GM15510 (cell line): ENCODE data around the gene MPP7.

Experiments
- POLR2A ChIP-seq: IDR thresholded peaks from 3 replicates; pipeline ENCODE4 v1.6.1; 2011; ENCODE audit warnings: borderline replicate concordance; ENCODE audit not compliant: insufficient read length; ENCODE audit errors: extremely low read depth

Gene MPP7

DNA sequence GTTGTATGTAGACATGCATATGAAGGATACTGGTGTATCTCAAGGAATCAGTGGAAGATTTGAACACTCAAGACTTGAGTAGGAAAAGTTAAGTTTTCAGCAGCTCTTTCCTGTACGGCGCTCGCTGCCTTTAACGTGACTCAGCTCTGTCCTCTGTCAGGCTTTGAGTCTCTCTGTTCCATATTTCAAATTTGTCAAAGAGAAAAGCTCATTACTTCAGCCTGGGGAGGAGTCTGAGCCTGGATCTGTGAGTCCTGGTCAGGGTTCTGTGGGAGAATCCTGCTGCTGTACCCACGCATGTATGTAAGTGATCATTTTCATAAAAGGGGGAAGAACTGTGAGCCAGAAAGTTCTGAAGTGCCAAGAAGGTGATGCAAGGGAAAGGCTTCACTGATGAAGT is 13.8 kb upstream of the MPP7 start:
- TF ChIP-seq POLR2A = no peak

DNA sequence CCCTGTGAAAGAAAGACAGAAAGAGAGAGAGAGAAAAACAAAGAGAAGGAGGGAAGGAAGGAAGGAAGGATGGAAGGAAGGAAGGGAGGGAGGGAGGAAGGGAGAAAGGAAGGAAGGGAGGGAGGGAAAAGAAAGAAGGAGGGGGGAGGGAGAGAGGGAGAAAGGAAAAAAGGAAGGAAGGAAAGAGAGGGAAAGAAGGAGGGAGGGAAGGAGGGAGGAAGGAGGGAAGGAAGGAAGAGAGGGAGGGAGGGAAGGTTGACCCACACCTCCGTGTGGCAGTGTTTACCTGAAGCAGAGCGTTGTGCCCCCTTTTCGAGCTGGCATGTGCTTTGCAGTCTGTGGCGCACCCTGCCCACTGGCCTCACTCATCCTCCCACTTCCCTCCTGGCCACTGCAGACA is 12.3 kb upstream of the MPP7 start:
- TF ChIP-seq POLR2A = no peak

DNA sequence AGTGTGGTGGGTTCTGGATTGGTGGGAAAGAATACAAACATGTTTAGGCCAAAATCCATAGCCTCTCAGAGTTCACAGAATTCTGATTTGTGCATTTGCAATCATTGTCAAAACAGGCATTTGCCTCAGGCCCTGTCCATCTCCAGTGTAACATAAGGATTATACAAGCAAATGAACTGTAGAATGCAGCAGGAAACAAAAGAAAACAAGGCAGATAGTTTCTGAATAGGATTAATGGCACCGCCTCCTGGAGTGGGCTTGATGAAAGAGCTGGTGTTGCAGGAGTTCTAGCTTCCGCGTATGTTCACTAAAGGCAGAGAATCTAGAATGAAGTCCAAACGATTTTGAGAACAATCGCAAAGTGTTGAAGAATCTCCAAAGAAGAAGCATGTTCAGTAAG is 11.3 kb upstream of the MPP7 start:
- TF ChIP-seq POLR2A = no peak

DNA sequence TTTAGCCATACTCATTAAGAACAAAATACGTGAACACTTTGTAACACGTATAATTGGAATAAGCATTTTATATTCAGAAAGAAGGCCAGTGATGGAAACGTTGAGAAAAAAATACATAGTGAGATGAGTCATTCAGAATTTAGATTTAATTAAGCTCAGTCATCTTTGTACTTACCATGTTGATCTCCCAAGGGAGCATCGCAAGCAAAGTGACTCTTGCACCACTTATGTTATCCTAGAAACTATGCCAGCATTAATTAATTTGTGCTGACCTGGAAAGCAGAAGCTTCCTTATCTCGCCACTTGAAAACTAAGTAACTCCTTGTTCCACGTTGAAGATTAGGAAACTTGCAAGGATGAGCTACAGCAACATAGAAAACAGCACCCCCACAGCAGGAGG is 9.7 kb upstream of the MPP7 start:
- TF ChIP-seq POLR2A = no peak

DNA sequence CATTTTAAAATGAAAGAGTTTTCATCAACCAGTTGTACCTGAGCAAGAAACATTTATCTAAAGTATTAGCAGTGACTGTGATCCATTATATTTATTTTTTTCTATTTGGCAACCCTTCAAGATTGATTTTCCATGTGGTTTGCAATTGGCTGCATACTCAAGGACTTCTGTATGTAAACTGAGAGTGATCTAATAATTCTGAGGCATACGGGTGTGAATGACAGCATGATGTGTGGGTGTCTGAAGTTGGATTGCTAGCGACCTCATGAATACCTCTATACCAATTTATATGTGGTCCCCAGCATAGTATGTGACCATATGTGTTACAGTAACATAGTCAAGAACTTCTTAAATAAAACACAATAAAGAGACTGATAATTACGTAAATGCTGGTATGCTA is 8.2 kb upstream of the MPP7 start:
- no peak for TF ChIP-seq POLR2A

DNA sequence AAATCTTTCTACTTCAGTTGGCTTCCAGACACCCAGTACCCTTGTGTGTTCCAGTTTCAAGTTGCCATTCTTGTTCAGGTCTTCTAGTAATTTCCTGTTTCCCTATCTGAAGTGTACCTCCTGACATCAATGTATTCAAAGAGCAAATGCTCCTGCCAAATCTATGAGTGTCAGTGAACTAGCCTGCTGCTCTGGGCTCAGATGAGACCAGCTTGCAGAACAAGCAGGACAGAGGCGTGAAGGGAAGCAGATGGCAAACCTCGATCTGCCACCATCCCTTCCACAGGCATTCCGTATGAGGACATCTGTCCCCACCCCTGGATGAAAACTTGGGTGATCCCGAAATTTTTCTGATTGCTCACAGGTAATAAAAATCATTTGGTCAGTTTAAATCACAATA is 4.4 kb upstream of the MPP7 start:
- TF ChIP-seq POLR2A = no peak

DNA sequence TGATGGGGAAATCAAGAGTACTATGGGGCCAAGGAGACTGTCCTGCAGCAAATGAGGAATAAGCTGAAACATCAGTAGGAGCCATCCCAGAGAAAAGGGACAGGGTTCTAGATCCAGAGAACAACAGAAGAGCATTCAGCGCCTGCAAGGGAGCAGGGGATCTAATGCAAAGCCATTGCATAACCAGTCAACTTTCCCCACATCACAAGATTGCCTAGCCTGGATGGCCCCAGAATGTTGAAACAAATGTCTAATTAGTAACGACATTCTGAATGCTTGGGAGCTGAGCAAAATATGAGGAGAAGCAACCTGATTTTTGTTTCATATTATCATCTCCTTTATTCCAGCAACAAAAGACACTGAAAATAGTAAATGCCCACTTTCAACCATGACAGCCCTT is 2.7 kb upstream of the MPP7 start:
- TF ChIP-seq POLR2A = no peak

DNA sequence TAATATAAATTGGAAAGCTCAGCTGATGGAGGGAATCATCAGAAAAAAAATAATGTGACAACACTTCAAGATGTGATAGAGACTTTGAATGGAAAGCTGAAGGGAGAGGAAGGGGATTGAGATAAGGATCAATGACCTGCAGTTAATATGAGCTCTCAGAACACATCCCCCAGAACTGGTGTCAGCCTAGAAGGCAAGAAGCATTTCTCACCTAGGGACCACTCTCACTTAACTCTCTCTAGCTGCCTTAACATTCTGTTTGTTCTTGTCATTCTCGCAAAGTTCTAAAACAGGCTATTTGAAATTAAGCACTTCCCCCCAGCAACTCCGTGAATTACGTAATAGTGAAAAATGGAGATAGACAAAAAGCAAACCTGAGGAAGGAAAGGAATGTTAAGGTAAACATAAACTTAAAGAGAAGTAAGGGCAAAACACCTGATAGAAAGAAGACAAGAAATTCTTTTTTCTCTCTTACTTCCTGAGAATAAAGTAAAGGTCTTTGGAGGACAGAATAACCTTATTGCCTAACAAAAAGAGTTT is 1.2 kb upstream of the MPP7 start:
- no peak for TF ChIP-seq POLR2A

DNA sequence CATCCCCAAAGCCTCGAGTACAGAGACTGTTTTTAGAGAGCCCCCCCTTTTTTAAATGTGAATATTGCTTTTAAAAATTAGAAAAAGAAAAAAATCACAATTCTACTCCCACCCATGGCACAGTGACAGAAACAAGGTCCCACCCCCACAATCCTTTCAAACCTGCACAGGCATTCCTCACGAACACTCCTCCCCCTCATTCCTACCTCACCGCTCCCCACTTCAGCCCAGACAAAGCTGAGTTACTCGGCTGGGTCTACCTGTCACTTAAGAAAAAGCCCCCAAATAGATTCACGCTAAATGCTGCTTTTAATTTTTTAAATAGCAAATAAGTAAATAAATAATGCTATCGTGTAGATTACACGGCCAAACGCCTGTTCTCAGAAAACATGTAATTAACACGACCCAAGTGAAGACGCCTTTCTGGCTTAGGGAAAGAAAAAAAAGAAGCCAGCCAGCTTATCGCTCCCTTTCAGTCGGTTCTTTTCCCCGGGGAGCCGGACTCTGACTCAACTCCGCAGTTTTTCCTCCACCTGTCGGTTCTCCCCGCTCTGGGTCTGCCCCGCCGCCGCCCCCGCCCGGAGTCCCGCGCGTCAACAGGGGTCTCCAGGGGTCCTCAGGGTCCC is 739 bp downstream of the MPP7 start:
- no peak for TF ChIP-seq POLR2A

DNA sequence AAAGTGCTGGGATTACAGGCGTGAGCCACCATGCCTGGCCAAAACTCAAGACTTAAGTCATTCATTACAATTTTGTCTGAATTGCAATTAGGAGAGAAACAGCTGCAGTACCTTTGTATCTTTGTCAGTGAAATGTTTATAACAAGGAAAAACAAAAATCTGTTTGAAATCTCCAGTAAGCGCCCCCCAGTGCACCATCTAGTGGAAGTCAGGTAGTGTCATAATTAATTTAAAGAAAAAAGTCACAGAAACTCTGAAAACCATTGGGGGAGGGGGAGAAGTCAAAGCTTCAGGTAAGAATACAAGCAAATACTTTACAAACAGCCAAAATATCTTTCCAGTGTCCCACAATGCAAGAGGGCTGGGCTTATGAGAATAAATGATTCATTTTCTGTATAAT is 2.8 kb downstream of the MPP7 start:
- TF ChIP-seq POLR2A = no peak

DNA sequence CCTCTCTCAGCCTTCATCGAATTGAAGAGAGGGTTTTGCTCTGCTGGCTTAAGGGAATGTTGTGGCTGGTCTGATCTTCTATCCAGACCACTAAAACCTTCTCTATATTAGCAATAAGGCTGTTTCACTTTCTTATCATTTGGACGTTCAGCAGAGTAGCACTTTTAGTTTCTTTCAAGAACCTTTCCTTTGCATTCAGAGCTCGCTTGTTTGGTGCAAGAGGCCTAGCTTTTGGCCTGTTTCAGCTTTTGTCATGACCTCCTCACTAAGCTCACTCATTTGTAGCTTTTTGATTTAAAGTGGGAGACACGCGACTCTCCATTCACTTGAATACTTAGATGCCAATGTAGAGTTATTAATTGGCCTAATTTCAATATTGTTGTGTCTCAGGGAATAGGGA is 3.9 kb downstream of the MPP7 start:
- TF ChIP-seq POLR2A = no peak

DNA sequence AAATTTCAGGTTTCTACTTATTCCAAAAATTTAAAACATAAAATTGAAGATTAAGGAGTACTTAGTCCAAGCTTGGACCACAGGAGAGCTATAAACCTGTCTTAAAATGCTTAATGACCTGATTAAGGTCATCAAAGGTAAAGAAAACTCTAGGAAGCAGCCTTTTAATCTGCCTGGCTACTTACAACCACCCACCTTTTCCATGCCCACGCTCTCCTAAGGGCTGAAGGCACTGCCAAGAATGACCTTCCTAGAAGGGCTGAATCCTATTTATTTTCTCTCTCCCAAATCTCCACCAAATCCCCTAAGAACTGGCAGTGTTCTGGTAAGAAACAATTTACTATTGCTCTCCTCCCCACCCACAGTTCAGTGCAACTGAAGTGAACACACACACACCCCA is 6.8 kb downstream of the MPP7 start:
- no peak for TF ChIP-seq POLR2A

DNA sequence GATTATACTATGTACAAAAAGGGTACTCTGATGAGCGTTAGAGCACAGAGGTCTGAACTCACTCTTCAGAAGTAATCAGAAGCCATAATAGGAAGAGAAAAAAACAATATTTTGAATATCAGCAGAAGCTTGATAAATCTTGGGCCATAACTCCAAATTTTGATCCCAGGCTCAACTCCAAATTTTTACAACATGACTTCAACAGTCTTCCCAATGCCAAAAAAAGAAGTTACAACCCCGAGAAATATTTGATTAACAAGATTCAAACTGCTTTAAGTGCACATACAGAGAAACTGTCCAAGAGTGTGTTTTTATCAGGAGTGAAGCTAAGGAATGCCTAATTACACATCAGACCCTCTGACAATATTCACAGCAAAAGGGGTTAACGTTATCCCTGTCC is 7.5 kb downstream of the MPP7 start:
- no peak for TF ChIP-seq POLR2A

DNA sequence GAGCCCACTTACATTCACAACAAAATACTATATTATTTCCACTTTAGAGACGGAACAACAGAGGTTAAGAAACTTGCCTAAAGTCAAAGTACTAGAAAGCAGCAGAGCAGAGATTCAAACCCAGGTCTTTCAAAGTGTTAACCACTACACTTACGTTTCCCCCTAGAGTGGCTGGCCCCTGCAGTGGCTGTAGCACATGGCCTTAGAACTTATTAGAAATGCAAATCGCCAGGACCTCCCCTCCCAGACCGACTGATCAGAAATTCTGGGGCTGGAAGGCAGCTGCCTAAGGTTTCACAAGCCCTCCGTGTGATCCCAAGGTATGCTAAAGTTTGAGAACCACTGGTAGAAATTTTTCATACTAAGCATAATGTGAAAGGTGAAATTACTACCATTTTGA is 8.1 kb downstream of the MPP7 start:
- no peak for TF ChIP-seq POLR2A

DNA sequence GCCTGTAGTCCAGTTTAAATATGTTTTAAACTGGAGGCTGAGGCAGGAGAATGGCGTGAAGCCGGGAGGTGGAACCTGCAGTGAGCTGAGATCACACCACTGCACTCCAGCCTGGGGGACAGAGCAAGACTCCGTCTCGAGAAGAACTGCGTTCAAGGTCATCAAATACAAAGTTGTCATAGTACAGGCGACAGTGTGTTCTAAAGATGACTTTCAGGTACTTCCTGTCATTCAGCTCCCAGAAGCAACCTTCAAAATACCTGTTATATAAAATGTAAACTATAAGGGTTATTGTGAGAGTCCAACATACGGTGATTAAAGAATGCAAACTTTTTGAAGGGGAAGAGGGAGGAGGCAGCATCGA is 8.7 kb downstream of the MPP7 start:
- no peak for TF ChIP-seq POLR2A

DNA sequence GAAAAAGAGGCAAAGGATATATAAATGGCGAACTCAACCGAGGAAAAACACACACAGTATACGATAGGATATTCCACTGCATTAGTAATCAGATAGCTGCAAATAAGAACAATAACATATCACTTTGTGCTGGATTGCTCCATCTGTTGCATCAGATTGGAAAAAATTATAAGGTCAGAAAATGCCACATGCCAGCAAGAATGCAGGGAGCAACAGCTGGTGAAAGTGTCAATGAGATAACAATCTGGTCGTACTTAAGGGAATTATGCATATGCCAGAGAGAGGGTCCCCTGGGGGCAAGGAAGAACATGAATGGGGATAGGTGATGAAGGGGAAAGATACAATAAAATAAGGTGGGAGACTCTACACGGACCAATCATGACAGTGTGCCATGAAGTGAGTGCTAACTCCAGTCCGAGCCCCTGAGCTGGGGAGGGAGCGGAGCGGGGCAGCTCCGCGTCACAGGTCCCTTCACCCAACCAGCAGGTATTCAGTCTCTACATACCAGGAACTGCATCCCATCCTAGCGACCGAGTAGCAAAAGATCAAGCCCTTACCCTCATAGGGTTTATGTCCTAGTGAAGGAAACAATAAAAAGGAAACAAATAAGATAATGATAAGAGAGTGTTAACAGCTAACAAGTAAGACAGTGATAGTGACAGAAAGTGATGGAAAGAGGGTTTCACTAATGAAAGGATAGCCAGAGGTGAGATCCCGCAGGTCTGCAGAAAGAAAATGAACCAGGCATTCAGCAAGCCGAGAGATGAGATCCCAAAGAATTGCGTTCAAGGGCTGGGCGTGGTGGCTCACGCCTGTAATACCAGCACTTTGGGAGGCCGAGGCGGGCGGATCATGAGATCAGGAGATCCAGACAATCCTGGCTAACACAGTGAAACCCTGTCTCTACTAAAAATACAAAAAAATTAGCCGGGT is 9.4 kb downstream of the MPP7 start:
- no peak for TF ChIP-seq POLR2A
